ENCODE results near the gene MTMR4. TPM values are rescaled to one million over a fixed set of nuclear protein-coding genes. Genes with fewer than 3 reads are reported as not detected.
"Not testable (repeated sequence)": the region's sequence is repeated elsewhere in the genome, so short reads cannot be mapped to it uniquely, and the experiment has no call there.

The MTMR4 gene
- polyA plus RNA-seq, 1 donor: 70.3 TPM

DNA sequence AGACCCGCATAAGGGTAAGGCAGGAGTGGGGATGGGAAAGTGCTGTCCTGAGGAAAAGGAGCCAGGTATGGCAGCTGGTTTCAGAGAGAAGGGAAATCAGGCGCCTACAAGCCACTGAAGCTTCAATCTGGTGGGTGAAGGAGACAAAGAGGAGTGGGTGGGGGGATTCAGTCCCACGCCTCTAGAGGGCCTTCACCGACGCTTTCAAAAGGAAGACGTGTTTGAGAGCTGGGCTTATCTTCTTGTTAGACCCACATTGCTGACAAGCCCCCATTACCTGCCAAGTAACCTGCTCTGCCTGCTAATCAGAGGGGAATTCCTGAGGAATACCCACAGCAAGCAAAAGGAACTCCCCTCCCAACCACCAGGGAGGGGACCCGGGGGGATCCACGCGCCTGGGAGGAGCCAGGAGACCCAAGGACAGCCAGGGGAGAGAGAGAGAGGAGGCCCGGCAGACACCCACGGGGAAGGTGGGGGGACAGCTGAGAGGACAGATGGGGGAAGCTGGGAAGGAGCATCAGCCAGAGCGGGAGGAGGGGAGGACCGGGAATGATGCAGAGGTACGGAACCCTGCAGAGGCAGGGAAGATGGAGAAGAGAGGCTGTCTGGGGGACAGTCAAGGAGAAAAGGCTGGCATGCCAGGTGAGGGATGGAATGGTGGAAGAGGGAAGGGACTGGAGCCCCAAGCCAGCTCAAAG lies 1.0 kb downstream of the MTMR4 start:
- Histone ChIP-seq H3K4me1 (ENCODE audit: control insufficient read depth, insufficient read depth, low read length) (peaks cover 35% of the 10 kb centered on the region), H3K27me3 (ENCODE audit: control insufficient read depth, insufficient read depth, low read length) (no peaks in the 10 kb centered on the region), H3K9me3 (ENCODE audit: control insufficient read depth, low read depth, low read length) (no peaks in the 10 kb centered on the region), H3K27ac (ENCODE audit: low read length) (no peak overlapping the region), H3K36me3 (ENCODE audit: control insufficient read depth, insufficient read depth, low read length) (peaks cover 48% of the 10 kb centered on the region), H3K4me3 (ENCODE audit: low read length) (peak overlapping the region; percentile 75)
- DNase-seq: peak in 1 of 2 donors; percentile 40
- no CpG with 5 or more reads among the region's 14 CpGs for WGBS (ENCODE audit: insufficient coverage, low lambda C conversion rate)

DNA sequence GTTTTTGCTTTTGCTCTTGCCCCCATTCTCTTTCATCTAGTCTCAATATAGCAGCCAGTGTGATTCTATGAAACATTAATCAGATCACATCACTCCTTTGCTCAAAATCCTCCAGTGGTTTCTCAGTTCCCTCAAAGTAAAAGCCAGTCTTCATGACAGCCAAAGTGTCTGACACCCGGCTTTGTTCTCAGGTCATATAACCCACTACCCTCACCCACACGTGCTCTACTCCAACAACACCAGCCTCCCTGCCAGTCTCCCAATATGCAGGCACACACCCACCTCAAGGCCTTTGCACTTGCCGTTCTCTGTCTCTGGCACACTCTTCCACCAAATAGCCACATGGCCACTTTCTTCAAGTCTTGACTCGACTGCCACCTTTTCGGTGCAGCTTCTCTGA lies 4.4 kb downstream of the MTMR4 start:
- H3K36me3 ChIP-seq (ENCODE audit: control insufficient read depth, insufficient read depth, low read length): peaks cover 79% of the 10 kb centered on the region

DNA sequence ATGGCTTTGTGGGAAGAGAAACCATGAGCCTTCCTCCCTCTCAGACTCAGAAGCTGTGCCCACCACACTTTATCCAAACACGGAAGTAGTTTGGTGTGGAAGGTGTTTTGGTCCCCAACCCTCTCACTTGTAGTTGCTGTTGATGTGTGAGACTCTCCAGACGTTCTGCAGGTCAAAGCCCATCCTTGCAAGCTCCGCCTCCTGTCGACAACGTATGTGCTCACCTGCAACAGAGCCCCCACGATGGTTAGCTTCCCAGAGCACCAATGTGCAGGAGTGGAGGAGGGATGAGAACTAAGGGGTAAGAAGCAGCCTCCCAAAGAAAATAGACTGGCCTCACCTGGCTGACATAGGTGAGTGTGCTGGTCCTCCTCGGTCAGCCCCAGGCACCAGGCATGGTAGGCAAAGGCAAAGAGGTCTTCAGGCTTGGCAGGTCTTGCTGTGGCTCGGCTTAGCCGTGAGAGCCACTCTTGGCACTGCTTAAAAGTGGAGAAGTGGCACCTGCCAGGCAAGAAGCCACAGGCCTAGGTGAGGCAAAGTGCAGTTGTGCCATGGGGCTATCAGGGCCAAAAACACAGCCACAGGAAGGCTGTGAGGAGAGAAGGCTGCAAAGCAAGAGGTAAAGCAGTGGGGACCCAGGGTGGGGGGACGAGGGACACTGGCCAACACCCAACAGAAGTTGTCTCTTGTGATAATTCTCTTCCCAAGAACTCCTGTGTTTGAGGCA lies 5.9 kb downstream of the MTMR4 start:
- no CpG with 5 or more reads among the region's 10 CpGs for WGBS (ENCODE audit: insufficient coverage, low lambda C conversion rate)
- Histone ChIP-seq H3K27ac (ENCODE audit: low read length) (no peak overlapping the region), H3K4me1 (ENCODE audit: control insufficient read depth, insufficient read depth, low read length) (peaks cover 9% of the 10 kb centered on the region), H3K36me3 (ENCODE audit: control insufficient read depth, insufficient read depth, low read length) (peaks cover 95% of the 10 kb centered on the region), H3K4me3 (ENCODE audit: low read length) (no peak overlapping the region), H3K27me3 (ENCODE audit: control insufficient read depth, insufficient read depth, low read length) (no peaks in the 10 kb centered on the region), H3K9me3 (ENCODE audit: control insufficient read depth, low read depth, low read length) (no peaks in the 10 kb centered on the region)
- no peak for DNase-seq

More for the DNA sequence above, 4.4 kb downstream of the MTMR4 start:
- H3K27me3 ChIP-seq (ENCODE audit: control insufficient read depth, insufficient read depth, low read length): no peaks in the 10 kb centered on the region
- H3K4me1 ChIP-seq (ENCODE audit: control insufficient read depth, insufficient read depth, low read length): peaks cover 14% of the 10 kb centered on the region
- no peak overlapping the region for H3K27ac ChIP-seq (ENCODE audit: low read length)
- H3K9me3 ChIP-seq (ENCODE audit: control insufficient read depth, low read depth, low read length): no peaks in the 10 kb centered on the region
- no CpG with 5 or more reads among the region's 5 CpGs for WGBS (ENCODE audit: insufficient coverage, low lambda C conversion rate)
- no peak overlapping the region for H3K4me3 ChIP-seq (ENCODE audit: low read length)
- no peak for DNase-seq

DNA sequence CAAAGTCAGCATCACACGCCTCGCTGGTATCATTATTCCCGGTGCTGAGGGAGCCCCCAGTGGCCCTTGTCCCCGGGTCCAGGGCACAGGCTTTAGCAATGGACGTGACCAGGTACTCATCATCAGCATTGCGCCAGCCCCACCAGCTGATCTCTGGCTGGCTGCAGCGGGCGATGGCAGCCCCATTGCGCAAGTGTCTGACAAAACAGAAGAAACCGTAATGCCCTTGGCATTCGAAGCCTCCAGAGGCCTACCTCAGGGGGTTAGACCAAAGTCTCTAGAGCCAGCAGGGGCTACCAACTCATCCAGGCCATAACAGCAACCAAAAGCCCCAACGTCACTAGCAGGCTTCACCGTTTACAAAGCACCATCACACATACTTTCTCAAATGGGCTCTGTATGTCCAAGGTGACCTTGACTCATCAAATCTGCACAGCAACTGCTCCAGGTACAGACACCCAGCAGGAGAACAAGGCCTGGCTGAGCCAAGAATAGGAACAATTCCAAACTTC lies 7.3 kb downstream of the MTMR4 start:
- DNase-seq: peak; percentile 69 to 77
- Histone ChIP-seq H3K36me3 (ENCODE audit: control insufficient read depth, insufficient read depth, low read length) (peaks cover 97% of the 10 kb centered on the region), H3K27ac (ENCODE audit: low read length) (peak overlapping the region; percentile 74)

DNA sequence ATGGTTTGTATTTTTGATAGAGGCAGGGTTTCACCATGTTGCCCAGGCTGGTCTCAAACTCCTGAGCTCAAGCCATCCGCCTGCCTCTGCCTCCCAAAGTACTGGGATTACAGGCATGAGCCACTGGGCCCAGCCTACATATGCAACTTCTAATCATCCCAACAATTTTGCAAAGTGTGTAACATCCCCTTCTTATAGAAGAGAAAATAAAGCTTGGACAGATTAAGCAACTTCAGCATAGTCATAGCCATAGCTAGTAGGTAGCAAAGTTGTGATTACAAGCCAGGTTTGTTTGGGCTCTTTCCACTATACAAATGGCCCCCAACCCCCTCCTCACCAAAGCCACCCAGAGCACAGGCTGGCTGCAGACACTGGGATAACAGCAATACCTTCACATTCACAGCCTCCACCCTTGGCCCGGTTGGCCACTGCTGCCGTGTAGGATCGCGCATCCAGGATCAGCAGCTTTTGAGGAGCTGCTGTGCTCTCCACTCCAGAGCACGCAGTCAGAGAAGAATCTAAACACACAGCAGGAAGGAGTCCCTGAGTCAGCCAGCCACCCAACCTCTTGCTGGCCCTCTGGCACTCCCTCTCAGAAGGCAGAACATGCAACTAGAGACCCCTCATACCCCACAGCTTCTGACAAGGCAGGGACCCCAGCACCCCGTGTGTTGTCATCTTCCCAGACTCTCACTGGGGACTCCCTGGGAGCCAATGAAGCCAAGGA lies 7.9 kb downstream of the MTMR4 start:
- Histone ChIP-seq H3K9me3 (ENCODE audit: control insufficient read depth, low read depth, low read length) (no peaks in the 10 kb centered on the region), H3K4me1 (ENCODE audit: control insufficient read depth, insufficient read depth, low read length) (no peaks in the 10 kb centered on the region), H3K4me3 (ENCODE audit: low read length) (no peak overlapping the region), H3K36me3 (ENCODE audit: control insufficient read depth, insufficient read depth, low read length) (peaks cover 94% of the 10 kb centered on the region), H3K27ac (ENCODE audit: low read length) (peak overlapping the region; percentile 74), H3K27me3 (ENCODE audit: control insufficient read depth, insufficient read depth, low read length) (no peaks in the 10 kb centered on the region)
- DNase-seq: no peak
- no CpG with 5 or more reads among the region's 7 CpGs for WGBS (ENCODE audit: insufficient coverage, low lambda C conversion rate)

More for the DNA sequence above, 7.3 kb downstream of the MTMR4 start:
- Histone ChIP-seq H3K4me1 (ENCODE audit: control insufficient read depth, insufficient read depth, low read length) (no peaks in the 10 kb centered on the region), H3K4me3 (ENCODE audit: low read length) (no peak overlapping the region), H3K9me3 (ENCODE audit: control insufficient read depth, low read depth, low read length) (no peaks in the 10 kb centered on the region), H3K27me3 (ENCODE audit: control insufficient read depth, insufficient read depth, low read length) (no peaks in the 10 kb centered on the region)
- WGBS (ENCODE audit: insufficient coverage, low lambda C conversion rate): no CpG with 5 or more reads among the region's 13 CpGs

DNA sequence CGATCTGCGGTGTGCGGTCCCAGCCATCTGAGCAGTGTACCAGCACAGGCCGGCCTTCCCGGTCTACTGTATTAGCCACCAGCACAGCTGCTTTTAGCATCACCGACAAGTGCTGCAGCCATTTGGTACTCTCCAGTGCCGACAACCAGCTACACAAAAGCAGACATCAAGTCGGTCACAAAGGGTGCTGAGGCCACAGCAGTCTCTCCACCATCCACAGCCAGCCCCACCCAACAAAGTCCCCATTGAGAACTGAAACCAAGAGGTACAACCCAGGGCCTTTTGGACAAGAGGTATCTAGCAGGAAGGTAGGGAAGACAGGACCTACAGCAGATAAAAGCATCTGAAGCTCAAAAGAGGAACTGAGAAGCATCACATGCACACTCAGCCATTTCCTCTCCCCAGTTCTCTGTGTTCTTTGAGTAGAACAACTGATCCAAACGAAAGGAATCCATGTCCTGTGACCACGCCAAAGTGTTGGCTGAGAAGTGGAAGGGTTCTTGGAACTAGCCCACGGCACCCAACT lies 9.5 kb downstream of the MTMR4 start:
- no peak for DNase-seq
- H3K27ac ChIP-seq (ENCODE audit: low read length): no peak overlapping the region
- no CpG with 5 or more reads among the region's 11 CpGs for WGBS (ENCODE audit: insufficient coverage, low lambda C conversion rate)
- no peaks in the 10 kb centered on the region for H3K4me1 ChIP-seq (ENCODE audit: control insufficient read depth, insufficient read depth, low read length)
- H3K4me3 ChIP-seq (ENCODE audit: low read length): no peak overlapping the region
- no peaks in the 10 kb centered on the region for H3K9me3 ChIP-seq (ENCODE audit: control insufficient read depth, low read depth, low read length)
- no peaks in the 10 kb centered on the region for H3K27me3 ChIP-seq (ENCODE audit: control insufficient read depth, insufficient read depth, low read length)
- H3K36me3 ChIP-seq (ENCODE audit: control insufficient read depth, insufficient read depth, low read length): peaks cover 93% of the 10 kb centered on the region

DNA sequence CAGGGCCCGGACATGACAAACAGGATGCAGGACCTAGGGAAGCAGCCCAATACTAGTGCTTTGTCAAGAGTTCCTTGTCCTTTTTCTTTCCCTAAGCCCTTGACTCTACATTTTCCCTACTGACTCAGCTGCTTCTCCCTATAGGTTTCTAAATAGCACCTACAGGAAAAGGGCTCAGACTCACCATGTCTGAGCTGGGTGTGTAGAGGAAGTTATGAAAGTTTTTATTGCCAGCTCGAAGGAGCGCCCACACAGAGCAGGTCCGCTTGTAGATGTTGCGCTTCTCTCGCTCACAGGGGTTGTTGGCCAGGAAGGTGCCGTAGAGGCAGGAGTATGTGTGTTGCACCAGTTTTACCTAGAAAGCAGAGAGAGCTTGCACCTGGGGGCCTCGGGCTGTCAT lies 10.6 kb downstream of the MTMR4 start:
- WGBS (ENCODE audit: insufficient coverage, low lambda C conversion rate): no CpG with 5 or more reads among the region's 8 CpGs
- peaks cover 88% of the 10 kb centered on the region for H3K36me3 ChIP-seq (ENCODE audit: control insufficient read depth, insufficient read depth, low read length)
- H3K4me1 ChIP-seq (ENCODE audit: control insufficient read depth, insufficient read depth, low read length): no peaks in the 10 kb centered on the region
- no peak overlapping the region for H3K27ac ChIP-seq (ENCODE audit: low read length)
- no peaks in the 10 kb centered on the region for H3K27me3 ChIP-seq (ENCODE audit: control insufficient read depth, insufficient read depth, low read length)
- no peaks in the 10 kb centered on the region for H3K9me3 ChIP-seq (ENCODE audit: control insufficient read depth, low read depth, low read length)
- no peak for DNase-seq
- no peak overlapping the region for H3K4me3 ChIP-seq (ENCODE audit: low read length)

DNA sequence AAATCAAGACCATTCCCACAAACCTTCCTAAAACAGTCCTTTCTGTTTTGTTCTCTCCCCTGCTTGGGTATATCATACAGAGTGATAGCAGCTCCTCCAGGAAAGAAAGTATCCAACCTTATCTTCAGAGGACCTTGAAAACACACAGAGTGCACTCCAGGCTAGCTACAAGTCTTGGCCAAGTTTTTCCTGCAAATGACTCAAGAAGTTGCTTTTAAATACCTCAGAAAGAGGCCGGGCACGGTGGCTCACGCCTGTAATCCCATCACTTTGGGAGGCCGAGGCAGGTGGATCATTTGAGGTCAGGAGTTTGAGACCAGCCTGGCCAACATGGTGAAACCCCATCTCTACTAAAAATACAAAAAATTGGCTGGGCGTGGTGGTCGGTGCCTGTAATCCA lies 11.3 kb downstream of the MTMR4 start:
- peaks cover 87% of the 10 kb centered on the region for H3K36me3 ChIP-seq (ENCODE audit: control insufficient read depth, insufficient read depth, low read length)
- DNase-seq; H3K27ac ChIP-seq (ENCODE audit: low read length); H3K4me3 ChIP-seq (ENCODE audit: low read length); H3K9me3 ChIP-seq (ENCODE audit: control insufficient read depth, low read depth, low read length); H3K27me3 ChIP-seq (ENCODE audit: control insufficient read depth, insufficient read depth, low read length); H3K4me1 ChIP-seq (ENCODE audit: control insufficient read depth, insufficient read depth, low read length): not testable (repeated sequence)
- 90% methylated on average over 2 of the region's 6 CpGs for WGBS (ENCODE audit: insufficient coverage, low lambda C conversion rate)

DNA sequence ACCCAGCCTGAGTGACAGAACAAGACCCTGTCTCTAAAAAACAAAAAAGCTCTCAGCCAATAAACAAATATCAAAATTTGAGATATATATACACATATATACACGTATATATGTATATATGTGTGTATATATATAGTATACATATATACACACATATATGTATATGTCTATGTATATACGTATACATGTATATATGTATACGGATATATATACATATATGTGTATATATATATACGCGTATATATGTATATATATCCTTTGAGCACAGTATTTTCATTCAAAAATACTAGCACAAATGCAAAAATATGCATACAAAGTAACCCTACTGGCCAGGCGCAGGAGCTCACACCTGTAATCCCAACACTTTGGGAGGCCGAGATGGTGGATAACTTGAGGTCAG lies 13.0 kb downstream of the MTMR4 start:
- DNase-seq: no peak
- peaks cover 89% of the 10 kb centered on the region for H3K36me3 ChIP-seq (ENCODE audit: control insufficient read depth, insufficient read depth, low read length)
- no peak overlapping the region for H3K27ac ChIP-seq (ENCODE audit: low read length)
- H3K4me3 ChIP-seq (ENCODE audit: low read length): no peak overlapping the region
- H3K4me1 ChIP-seq (ENCODE audit: control insufficient read depth, insufficient read depth, low read length): no peaks in the 10 kb centered on the region
- H3K27me3 ChIP-seq (ENCODE audit: control insufficient read depth, insufficient read depth, low read length): no peaks in the 10 kb centered on the region
- 100% methylated on average over 3 of the region's 7 CpGs for WGBS (ENCODE audit: insufficient coverage, low lambda C conversion rate)
- no peaks in the 10 kb centered on the region for H3K9me3 ChIP-seq (ENCODE audit: control insufficient read depth, low read depth, low read length)

DNA sequence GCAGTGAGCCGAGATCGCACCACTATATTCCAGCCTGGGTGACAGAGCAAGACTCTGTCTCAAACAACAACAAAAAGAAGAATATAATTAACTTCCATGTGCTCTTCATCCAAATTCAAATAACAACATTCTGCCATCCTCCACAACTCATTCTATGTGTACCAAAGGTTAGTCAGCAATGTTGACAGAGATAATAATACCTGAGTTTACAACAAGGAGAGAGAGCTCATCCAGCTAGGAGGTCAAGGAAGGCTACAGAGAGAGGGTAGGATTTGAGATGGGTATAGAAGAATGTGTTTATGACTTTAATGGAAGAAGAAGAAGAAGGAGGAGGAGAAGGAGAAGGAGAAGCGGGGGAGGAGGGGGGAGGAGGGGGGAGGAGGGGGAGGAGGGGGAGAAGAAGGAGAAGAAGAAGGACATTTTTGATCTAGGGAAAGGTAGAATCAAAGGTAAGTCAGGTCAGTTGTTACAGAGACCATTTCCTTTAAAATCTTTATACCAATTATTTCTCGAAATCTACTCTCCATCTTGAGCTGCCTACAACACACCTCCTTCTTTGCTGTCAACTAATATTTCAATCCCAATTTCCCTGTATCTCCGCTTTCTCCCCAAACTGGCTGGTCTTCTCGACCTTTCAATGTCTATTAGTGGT lies 16.1 kb downstream of the MTMR4 start:
- DNase-seq: no peak
- Histone ChIP-seq H3K9me3 (ENCODE audit: control insufficient read depth, low read depth, low read length) (no peaks in the 10 kb centered on the region), H3K36me3 (ENCODE audit: control insufficient read depth, insufficient read depth, low read length) (peaks cover 86% of the 10 kb centered on the region), H3K4me3 (ENCODE audit: low read length) (no peak overlapping the region), H3K27me3 (ENCODE audit: control insufficient read depth, insufficient read depth, low read length) (no peaks in the 10 kb centered on the region), H3K4me1 (ENCODE audit: control insufficient read depth, insufficient read depth, low read length) (no peaks in the 10 kb centered on the region), H3K27ac (ENCODE audit: low read length) (no peak overlapping the region)
- WGBS (ENCODE audit: insufficient coverage, low lambda C conversion rate): 100% methylated on average over 2 of the region's 6 CpGs
